ENCODE results near the gene SCT.

DNA sequence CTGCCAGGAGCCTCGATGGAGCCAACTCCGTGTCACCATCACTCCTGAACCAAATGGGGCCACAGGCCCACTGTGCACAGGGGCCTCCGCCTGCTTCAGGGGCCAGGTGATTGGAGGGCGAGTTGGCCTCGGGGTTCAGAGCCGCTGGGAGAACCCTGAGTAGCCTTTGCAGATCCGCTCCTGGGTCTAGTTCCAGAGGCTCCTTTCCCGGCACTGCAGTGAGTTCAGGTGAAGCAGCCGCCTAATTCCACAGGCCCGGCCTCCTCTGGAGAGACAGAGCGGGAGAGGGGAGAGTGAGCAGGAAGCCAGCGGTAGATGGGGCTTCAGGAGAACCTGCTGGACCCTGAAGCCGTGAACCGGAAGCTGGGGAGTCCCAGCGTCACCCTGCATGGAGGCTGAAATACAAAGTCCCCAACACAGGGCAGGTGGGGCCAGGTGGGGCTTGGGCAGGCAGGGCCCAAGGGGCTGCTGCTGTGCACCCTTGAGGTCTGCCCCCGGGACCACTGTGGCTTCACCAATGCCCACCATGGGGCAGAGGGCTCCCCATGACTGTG is 32.6 kb upstream of the SCT start:
- TF ChIP-seq, protein P1, sequence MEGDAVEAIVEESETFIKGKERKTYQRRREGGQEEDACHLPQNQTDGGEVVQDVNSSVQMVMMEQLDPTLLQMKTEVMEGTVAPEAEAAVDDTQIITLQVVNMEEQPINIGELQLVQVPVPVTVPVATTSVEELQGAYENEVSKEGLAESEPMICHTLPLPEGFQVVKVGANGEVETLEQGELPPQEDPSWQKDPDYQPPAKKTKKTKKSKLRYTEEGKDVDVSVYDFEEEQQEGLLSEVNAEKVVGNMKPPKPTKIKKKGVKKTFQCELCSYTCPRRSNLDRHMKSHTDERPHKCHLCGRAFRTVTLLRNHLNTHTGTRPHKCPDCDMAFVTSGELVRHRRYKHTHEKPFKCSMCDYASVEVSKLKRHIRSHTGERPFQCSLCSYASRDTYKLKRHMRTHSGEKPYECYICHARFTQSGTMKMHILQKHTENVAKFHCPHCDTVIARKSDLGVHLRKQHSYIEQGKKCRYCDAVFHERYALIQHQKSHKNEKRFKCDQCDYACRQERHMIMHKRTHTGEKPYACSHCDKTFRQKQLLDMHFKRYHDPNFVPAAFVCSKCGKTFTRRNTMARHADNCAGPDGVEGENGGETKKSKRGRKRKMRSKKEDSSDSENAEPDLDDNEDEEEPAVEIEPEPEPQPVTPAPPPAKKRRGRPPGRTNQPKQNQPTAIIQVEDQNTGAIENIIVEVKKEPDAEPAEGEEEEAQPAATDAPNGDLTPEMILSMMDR (IDR thresholded peaks at IDR 0.05) = no peak
- TF ChIP-seq POLR2AphosphoS5 (IDR thresholded peaks at IDR 0.05; ENCODE audit: insufficient read depth in 1 of 2, low read depth in 1 of 2) (no peak), POLR2A (IDR thresholded peaks at IDR 0.05) (no peak)
